ENCODE data around the gene PAN3.

- TF ChIP-seq, protein P1, sequence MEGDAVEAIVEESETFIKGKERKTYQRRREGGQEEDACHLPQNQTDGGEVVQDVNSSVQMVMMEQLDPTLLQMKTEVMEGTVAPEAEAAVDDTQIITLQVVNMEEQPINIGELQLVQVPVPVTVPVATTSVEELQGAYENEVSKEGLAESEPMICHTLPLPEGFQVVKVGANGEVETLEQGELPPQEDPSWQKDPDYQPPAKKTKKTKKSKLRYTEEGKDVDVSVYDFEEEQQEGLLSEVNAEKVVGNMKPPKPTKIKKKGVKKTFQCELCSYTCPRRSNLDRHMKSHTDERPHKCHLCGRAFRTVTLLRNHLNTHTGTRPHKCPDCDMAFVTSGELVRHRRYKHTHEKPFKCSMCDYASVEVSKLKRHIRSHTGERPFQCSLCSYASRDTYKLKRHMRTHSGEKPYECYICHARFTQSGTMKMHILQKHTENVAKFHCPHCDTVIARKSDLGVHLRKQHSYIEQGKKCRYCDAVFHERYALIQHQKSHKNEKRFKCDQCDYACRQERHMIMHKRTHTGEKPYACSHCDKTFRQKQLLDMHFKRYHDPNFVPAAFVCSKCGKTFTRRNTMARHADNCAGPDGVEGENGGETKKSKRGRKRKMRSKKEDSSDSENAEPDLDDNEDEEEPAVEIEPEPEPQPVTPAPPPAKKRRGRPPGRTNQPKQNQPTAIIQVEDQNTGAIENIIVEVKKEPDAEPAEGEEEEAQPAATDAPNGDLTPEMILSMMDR (IDR thresholded peaks at IDR 0.05; ENCODE audit: low read depth, low read length): no peak
- TF ChIP-seq MAX (IDR thresholded peaks at IDR 0.05; ENCODE audit: low read depth, low read length): no peak
These were observed 8.2 kb upstream of the PAN3 start for GRCh38 chr13:28129911-28130693.
